WTC11 (cell line): Measurements from ENCODE around the gene DAB2.

Source experiments
- CREB1 ChIP-seq: sonication (generic); formaldehyde crosslinking; IDR thresholded peaks from 2 replicates; pipeline ENCODE4 v1.8.0; 2023; ENCODE audit warnings: mild to moderate bottlenecking, missing genetic modification reagents
- FOXK1 ChIP-seq: sonication (generic); formaldehyde crosslinking; IDR thresholded peaks from 2 replicates; pipeline ENCODE4 v1.8.0; 2022; ENCODE audit warnings: mild to moderate bottlenecking, moderate library complexity, missing genetic modification reagents
- GABPB1 ChIP-seq: sonication (generic); formaldehyde crosslinking; IDR thresholded peaks from 2 replicates; pipeline ENCODE4 v1.8.1; 2023; ENCODE audit warnings: mild to moderate bottlenecking, missing genetic modification reagents
- GRHL2 ChIP-seq: fragments of 250-450 bp; sonication (Bioruptor Pico); IDR thresholded peaks from 2 replicates; pipeline ENCODE4 v1.8.0; 2022; ENCODE audit warnings: mild to moderate bottlenecking, moderate library complexity; ENCODE audit not compliant: insufficient replicate concordance, severe bottlenecking
- SP1 ChIP-seq: sonication (generic); formaldehyde crosslinking; conservative IDR thresholded peaks from 2 replicates; pipeline ENCODE4 v1.8.1; 2022; ENCODE audit warnings: missing genetic modification reagents
- TCF7 ChIP-seq: sonication (generic); formaldehyde crosslinking; IDR thresholded peaks from 2 replicates; pipeline ENCODE4 v1.8.0; 2022; ENCODE audit warnings: mild to moderate bottlenecking, low read depth, missing genetic modification reagents, moderate library complexity
- TEAD1 ChIP-seq: sonication (generic); formaldehyde crosslinking; IDR thresholded peaks from 2 replicates; pipeline ENCODE4 v1.8.0; 2022; ENCODE audit warnings: mild to moderate bottlenecking, missing genetic modification reagents
- ZNF121 ChIP-seq: sonication (generic); formaldehyde crosslinking; IDR thresholded peaks from 2 replicates; pipeline ENCODE4 v1.8.0; 2023; ENCODE audit warnings: missing genetic modification reagents
- TF ChIP-seq, protein P1 (sequence below): fragments of 200-600 bp; IDR thresholded peaks from 2 replicates; pipeline ENCODE4 v1.8.0; 2022; ENCODE audit warnings: antibody characterized with exemption
- TF ChIP-seq, protein P2 (sequence below): sonication (generic); formaldehyde crosslinking; IDR thresholded peaks from 2 replicates; pipeline ENCODE4 v1.8.1; 2023; ENCODE audit warnings: mild to moderate bottlenecking, missing genetic modification reagents, moderate library complexity

DNA sequence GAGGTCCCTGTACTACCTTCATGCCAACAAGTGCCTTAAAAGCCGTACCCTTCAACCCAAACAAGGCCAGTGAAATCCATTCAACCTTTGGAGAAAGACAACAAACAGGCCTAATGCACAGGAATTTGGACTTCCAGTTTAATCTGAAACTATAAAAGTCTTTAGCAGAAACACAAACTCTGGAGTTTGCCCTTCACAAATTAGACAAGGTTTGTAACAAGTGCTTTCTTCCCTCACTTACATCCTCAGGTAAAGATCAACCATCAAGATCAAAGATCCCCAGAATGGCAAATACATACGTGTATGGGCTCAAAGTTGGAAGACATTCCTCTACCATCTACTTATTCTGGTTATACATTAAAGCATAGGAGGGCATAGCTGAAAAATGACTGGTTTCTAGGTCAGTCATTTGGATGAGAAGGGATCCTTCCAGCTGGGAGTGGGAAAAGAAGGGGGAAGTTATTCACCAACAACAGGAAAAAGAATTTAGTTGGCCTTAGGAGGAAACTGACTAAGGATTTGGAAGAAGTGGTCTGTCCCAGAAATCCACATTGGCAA, 2.0 kb downstream of the DAB2 start:
- TF ChIP-seq, protein P1, sequence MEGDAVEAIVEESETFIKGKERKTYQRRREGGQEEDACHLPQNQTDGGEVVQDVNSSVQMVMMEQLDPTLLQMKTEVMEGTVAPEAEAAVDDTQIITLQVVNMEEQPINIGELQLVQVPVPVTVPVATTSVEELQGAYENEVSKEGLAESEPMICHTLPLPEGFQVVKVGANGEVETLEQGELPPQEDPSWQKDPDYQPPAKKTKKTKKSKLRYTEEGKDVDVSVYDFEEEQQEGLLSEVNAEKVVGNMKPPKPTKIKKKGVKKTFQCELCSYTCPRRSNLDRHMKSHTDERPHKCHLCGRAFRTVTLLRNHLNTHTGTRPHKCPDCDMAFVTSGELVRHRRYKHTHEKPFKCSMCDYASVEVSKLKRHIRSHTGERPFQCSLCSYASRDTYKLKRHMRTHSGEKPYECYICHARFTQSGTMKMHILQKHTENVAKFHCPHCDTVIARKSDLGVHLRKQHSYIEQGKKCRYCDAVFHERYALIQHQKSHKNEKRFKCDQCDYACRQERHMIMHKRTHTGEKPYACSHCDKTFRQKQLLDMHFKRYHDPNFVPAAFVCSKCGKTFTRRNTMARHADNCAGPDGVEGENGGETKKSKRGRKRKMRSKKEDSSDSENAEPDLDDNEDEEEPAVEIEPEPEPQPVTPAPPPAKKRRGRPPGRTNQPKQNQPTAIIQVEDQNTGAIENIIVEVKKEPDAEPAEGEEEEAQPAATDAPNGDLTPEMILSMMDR = no peak
- no peak for TF ChIP-seq TCF7
- no peak for TF ChIP-seq GRHL2 (CRISPR knock-in tag)
- no peak for TF ChIP-seq SP1
- TF ChIP-seq TEAD1 (CRISPR knock-in tag) = no peak
- no peak for TF ChIP-seq GABPB1
- TF ChIP-seq CREB1 (CRISPR knock-in tag) = no peak
- TF ChIP-seq, protein P2, sequence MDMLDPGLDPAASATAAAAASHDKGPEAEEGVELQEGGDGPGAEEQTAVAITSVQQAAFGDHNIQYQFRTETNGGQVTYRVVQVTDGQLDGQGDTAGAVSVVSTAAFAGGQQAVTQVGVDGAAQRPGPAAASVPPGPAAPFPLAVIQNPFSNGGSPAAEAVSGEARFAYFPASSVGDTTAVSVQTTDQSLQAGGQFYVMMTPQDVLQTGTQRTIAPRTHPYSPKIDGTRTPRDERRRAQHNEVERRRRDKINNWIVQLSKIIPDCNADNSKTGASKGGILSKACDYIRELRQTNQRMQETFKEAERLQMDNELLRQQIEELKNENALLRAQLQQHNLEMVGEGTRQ (CRISPR knock-in tag) = no peak
- no peak for TF ChIP-seq FOXK1 (CRISPR knock-in tag)
- no peak for TF ChIP-seq ZNF121
